LHCN-M2 (cell line): ENCODE measurements around the gene FGFR3. TPM values are rescaled to one million over a fixed set of nuclear protein-coding genes. Genes with fewer than 3 reads are reported as not detected.

Source experiments
- DNase-seq: peaks from one replicate; pipeline ENCODE4 v3.0.0-alpha.2; 2012; ENCODE audit warnings: low read depth
- total RNA-seq: library from RNA; depleted of rRNA; stranded (reverse); fragments of >200 nt; gene quantifications from 2 replicates; pipeline ENCODE4 v1.2.3, GENCODE V29; 2014

FGFR3 gene
- total RNA-seq, 1 experiment from 2014 or later = 0.17 TPM

- peak; percentile 23 for DNase-seq
Measured at GRCh38 chr4:1802151-1802715, 9.1 kb downstream of the FGFR3 start.

DNA sequence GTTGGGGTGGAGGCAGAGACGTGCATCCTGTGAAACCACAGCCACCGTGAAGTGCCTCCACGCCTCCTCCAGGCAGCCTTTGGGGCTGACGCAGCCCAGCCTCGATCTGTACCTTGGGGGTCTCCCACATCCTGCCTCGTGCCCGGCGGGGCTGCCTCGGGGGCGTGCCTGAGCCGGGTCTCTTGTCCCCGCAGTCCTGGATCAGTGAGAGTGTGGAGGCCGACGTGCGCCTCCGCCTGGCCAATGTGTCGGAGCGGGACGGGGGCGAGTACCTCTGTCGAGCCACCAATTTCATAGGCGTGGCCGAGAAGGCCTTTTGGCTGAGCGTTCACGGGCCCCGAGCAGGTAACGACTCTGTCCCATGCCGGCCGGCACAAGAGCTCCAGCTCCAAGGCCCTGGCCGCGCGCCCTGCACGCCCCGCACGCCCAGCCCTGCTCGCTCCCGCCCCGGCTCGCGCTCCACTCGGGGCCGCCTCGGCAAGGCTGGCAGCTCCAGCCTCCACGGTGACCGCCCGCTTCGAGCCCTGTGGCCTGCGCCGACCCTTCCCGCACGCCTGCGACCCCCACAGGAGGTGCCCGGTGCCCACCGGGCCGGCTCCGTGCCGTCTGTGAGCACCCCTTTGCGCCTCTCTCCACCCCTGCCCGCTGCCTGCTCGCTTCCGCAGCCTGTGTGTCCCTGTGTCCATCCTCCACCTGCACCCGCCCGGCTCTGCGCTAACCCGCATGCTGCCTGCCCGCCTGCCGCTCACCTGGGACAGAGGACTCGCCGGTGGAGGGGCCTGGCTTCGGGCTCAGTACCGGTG, 9.8 kb downstream of the FGFR3 start:
- DNase-seq = no peak

DNA sequence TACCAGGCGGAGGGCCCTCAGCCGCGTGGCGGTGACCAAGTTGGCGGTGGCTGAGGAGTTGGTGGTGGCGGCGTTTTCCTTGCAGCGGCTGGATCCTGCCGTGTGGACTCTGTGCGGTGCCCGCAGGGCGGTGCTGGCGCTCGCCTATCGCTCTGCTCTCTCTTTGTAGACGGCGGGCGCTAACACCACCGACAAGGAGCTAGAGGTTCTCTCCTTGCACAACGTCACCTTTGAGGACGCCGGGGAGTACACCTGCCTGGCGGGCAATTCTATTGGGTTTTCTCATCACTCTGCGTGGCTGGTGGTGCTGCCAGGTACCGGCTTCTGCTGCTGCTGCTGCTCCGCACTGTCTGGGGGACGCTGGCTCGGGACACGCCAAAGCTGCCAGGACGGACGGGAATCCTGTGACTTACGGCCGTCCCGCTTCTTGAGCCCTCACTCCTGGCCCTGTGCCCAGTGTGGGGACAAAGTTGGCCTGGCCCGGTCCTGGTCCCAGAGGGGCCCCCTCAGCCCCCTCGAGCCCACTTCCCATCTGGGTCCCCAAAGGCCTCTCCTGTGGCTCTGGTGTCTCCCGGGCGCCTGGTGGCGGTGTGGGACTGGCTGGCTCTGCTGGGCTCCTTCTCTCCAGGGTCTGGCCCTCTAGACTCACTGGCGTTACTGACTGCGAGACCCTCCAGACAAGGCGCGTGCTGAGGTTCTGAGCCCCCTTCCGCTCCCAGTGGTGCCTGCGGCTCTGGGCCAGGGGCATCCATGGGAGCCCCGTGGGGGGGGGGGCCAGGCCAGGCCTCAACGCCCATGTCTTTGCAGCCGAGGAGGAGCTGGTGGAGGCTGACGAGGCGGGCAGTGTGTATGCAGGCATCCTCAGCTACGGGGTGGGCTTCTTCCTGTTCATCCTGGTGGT, 10.7 kb downstream of the FGFR3 start:
- DNase-seq = no peak

GRCh38 chr4:1804638-1805492, 11.8 kb downstream of the FGFR3 start:
- DNase-seq = no peak

GRCh38 chr4:1805493-1806222, 12.6 kb downstream of the FGFR3 start:
- DNase-seq = no peak

DNA sequence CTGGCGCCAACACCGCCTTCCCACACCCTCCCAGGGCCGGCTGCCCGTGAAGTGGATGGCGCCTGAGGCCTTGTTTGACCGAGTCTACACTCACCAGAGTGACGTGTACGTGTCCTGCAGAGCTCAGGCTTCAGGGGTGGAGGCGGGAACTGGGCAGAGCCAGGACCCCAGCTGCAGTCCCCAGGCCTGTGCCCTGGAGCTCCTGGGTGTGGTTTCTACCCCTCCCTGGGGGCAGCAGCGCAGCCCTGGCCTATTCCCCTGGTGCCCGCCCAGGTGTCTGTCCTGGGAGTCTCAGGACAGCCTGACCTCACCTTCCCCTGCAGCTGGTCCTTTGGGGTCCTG, 13.1 kb downstream of the FGFR3 start:
- DNase-seq = no peak

GRCh38 chr4:1806596-1807331, 13.7 kb downstream of the FGFR3 start:
- DNase-seq = no peak

DNA sequence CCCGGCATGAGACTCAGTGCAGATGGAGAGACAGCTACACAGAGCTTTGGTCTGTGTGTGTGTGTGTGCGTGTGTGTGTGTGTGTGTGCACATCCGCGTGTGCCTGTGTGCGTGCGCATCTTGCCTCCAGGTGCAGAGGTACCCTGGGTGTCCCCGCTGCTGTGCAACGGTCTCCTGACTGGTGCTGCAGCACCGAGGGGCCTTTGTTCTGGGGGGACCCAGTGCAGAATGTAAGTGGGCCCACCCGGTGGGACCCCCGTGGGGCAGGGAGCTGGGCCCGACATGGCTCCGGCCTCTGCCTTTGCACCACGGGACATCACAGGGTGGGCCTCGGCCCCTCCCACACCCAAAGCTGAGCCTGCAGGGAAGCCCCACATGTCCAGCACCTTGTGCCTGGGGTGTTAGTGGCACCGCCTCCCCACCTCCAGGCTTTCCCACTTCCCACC, 14.3 kb downstream of the FGFR3 start:
- DNase-seq = no peak

DNA sequence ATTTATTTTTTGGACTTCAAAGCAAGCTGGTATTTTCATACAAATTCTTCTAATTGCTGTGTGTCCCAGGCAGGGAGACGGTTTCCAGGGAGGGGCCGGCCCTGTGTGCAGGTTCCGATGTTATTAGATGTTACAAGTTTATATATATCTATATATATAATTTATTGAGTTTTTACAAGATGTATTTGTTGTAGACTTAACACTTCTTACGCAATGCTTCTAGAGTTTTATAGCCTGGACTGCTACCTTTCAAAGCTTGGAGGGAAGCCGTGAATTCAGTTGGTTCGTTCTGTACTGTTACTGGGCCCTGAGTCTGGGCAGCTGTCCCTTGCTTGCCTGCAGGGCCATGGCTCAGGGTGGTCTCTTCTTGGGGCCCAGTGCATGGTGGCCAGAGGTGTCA, 15.3 kb downstream of the FGFR3 start:
- no peak for DNase-seq

DNA sequence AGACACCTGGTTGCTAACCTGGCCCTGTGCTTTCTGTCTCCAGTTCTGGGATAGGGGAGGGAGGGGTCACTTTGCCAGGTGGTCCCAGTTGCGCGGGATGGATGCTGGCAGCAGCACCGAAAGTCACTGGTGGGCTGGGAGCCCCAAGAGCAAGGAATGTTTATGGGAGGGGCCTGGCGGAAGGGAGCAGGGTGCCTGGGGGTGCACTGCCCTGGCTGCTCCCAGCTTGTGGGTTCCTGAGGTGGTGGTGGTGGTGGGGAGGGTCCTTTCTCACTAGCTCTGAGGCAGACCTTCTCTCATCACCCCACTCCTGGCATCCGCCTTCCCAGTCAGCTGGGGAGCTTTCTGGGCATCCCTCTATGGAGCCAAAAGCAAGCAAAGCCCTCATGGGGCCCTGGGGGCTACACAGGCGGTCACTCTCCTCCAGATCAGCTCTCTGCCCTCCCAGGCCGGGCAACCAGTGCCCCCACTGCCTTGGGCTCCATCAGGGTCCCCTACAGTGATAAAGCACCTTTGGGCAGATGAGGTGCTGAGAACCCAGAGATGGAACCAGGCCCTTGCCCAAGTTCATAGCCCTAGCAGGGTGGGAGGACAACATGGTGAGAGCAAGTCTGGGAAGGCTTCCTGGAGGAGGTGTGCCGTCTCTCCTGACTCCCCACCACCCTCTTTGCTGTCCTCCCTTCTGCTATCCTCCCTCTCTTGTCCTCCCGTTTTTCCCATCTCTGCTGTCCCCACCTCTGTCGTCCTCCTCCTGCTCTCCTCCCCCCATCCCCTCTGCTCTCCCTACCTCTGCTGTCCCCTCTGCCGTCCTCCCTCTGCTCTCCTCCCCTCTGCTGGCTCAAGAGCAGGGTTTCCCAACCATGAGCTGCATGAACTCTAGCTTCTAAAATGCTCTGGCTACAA, 16.0 kb downstream of the FGFR3 start:
- no peak for DNase-seq

DNA sequence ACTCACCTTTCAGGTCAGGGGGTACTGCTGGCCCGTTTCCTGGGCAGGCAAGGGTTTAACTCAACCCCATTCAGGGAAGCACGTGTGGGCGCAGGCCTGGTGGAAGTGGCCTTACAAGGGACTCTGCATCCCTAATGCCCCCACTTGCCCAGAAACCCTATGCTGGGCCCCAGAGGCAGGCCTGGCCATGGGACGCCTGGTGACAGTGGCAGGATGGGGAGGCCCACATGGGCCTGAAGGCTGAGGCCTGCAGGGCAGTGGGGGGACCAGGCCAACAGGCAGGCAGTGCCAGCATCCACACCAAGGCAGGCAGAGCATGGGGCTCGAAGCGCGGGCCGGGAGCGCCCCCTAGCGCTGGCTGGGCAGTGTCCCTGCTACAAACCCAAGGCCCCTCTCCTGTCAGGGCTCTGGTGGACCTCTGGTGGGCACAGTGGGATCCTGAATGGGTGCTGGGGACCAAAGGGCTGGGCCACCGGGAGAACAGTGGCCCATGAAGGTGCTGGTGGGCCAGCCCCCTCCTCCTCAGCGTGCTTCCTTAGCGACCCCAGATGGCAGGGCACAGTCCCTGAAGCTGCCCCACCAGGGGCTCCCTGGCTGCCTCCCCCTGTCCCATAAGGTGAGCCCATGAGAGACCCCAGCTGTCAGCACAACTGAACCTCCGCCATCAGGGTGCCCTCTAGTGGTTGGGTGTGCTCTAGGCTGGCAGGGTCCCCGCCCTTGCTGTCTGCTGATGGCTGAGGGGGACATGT, 16.8 kb downstream of the FGFR3 start:
- DNase-seq = peak; percentile 38

DNA sequence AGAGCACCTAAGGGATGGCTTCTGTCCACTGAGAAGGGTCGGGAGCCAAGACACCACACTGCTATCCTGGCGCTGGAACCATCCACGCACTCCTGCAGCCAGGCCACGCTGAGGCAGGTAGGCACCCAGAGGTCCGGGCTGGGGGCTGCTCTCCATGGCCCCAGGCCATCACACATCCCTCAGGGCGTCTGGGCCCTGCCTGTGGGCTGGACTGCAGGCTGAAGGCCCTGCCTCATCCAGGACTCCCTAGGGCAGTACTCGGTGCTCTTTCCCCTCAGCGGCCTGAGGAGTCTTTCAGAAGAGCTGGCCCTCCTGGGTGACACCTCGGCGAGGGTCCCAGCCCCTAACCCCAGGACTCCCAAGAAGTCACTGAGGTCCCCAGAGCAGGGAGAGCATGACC, 17.7 kb downstream of the FGFR3 start:
- DNase-seq = no peak

- no peak for DNase-seq
Measured at GRCh38 chr4:1812720-1813119, 19.6 kb downstream of the FGFR3 start.

DNA sequence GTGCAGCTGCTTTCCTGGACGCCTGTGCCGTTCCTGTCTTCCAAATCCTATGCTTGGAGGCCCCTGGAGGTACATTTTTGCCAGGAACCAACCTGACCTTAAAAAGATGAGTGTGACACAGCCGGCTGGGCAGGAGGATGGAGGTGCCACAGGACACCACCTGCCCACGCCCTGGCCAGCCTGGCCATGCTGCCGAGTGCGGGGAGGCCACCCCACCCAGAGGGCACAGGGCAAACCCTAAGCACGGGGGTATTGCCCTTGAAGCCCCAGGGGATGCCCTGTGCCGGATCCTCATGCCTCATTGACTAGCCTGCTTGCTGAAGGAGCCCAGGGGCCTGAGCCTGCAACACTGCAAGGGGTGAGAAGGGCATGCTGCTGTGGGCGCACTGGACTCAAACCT, 20.1 kb downstream of the FGFR3 start:
- DNase-seq = no peak

DNA sequence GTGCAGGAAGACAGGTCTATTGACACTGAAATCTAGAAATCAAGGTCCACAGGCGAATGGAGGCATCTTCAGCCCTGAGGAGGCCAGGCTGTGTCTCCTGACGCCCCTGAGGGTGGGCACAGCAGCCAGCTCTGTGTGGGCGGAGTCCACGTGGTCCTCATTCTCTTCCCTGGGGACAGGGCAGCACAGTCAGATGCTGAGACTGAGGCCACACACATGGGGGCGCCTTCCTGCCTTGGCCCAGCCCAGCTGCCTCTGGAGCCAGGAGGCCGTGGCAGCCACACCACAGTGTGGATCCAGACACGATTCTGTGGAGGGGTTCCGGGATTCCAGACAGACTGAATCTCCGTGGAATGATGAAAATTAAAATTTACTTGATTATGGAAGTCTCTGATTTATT, 20.8 kb downstream of the FGFR3 start:
- no peak for DNase-seq

GRCh38 chr4:1814453-1814852, 21.4 kb downstream of the FGFR3 start:
- no peak for DNase-seq

GRCh38 chr4:1815096-1815996, 22.3 kb downstream of the FGFR3 start:
- no peak for DNase-seq
